Activated naive CD8-positive, alpha-beta T cell treated with anti-CD3 and anti-CD28 coated beads, Interleukin-2, amount 50 U/mL, for 16 hours (primary cell): ENCODE data around the gene DOCK1.

Experiments used
- DNase-seq: peaks from one replicate; pipeline ENCODE4 v3.0.0-alpha.2; 2020; ENCODE audit warnings: low read depth, low spot score

DOCK1 gene

DNA sequence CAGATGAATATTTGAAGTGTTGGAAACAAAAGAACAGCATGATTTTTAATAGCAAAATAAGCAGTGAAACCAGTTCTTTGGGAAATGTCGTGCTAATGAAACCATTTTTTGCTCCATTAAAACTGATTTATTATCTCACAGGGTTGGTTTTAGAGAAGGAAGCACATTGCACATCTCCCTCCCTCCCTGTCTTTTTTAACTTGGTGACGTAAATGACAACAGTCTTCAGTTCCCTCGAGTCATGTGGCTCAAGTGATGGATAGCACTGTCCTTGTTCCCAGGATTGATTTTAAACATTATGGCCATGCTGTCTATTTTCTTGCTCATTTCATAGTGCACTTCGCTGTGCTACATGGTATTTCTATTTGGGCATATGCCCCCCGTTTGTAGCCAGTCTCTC lies 105.9 kb downstream of the DOCK1 start:
- DNase-seq: no peak

DNA sequence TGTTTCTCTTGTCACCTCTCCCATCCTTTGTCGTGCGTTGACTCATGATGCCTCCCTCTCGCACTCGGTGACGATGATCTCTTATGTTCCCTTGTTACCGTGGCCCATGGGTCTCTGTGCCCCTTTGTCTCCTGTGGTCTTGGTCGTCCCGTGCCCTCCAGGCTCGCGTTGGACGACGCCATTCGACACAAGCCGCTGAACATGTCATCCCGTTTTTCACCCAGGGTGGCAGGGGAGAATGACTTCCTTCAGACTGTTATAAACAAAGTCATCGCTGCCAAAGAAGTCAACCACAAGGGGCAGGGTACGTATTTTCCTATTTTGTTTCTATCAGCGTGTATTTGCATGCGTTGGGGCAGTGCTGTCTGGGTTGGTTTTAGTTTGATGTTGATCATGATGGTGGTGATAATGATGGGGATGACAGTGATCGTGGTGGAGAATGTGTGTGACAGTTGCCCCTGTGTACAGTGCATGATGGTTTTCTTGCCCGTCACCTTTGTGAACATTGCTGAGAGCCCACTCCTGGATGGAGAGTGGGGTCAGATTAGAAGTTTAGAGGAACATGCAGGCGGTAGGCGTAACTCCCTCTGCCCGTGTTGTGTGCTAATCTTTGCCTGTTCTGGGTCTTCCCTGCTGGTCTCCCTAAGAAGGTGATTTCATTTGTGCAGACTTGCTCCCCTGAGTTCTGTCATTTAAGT lies 107.0 kb downstream of the DOCK1 start:
- DNase-seq: no peak

DNA sequence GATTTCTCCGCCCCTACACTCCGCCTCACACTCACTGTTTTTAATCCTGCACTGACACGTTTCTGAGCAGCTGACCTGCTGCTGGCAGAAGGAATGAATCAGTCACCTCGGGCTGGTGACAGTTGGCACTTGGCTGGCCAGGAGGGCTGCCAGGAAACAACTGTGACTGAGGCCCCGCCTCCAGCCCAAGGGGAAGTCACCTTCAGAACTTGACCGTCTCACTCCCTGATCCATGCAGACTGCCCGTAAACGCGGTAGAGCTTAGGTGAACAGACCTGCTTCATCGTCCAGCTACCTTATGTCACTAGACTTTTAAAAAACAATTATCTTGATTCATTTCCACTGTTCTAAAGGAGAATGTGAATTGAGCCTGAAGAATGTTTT lies 107.5 kb downstream of the DOCK1 start:
- DNase-seq: no peak

DNA sequence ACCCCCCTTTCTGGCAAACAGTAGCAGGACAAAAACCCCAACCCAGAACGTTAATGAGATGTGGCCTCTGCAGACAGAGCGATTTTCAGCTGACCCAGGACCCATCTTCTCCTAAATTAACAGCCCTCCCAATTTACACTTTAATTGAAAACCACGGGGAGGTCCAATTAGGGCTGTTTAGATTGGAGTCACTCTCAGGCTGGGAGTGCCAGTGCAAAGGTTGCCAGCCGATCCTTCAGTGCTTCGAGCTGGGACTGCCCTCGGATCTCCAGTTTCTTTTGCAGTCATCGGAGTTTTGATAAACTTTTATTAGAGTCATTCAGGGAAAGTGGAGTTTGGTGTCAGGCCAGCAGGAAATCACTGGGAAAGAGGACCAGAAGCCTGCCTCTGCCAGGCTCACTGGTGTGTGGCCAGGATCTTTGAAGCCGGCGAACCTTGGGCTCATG lies 108.0 kb downstream of the DOCK1 start:
- DNase-seq: no peak

DNA sequence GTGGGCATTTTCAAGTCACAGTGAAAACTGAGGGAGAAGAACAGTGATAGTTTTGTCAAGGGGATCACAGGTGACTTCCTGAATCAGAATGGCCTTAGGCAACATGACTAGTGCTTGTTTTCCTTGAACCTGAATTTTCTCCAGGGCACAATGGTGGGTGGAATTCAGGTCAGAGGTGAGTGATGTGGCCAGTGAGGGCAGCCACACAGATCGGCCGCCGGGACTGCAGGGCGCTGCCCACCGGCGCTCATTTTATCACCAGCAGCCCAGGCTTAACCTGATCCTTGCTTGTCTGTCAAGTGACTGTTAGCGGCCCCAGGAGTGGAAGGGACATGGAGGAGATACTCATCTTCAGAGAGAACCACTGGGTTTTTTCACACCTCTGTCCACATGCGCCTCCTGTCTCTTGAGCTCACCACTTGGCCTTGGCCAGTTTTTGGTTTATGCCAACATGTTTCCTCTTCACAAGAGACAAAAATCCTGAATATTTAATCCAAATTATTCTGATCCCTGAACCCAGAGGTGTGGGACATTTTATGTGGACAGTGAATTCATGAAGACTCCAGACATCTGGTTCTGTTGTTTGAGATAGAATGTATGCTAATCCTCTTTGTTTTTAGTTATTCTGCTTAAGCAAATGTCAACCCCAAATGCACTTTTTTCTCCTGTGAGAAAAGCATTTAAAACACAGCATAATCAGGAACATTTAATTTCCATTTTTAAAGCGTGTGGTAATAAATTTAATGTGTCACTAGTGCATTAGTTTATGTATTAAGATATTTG lies 108.7 kb downstream of the DOCK1 start:
- no peak for DNase-seq

DNA sequence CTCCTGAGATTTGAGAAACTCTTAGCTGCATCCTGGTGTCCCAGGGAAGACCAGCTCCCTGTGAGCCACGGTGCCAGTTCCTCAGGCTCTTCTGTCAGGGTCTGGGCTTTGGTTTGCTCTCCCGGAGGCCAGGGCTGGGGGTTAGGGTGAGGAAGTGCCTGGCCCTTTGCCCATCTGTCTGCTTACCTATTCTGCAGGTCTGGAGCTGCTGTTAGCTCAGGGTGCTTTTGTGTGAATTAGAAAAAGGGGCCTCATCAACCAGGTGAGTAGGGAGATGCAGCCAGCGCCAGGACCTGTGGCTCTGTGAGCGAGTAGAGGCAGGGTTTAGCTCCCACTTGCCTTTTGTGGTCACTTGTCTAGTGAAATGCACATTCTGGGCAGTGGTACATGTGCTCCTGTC lies 109.4 kb downstream of the DOCK1 start:
- no peak for DNase-seq

DNA sequence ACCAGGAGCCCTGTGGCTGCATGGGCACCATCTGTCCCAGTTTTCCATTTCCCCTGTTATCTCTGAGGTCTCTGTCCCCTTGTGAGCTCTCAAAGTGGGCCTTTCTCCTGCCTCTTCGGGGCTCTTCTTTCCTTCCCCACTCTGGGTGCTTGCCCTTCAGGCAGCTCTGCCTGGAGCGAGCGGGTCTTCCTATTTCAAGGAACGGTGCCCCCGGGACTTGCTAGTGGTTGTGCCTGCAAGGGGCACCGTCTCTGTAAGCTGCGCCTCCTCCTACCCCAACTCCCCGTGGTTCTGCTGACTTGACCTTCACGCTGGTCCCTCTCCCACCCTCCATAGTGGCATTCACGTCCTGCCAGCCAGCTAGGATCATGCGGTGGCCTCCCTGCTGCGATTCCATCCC lies 110.1 kb downstream of the DOCK1 start:
- no peak for DNase-seq

DNA sequence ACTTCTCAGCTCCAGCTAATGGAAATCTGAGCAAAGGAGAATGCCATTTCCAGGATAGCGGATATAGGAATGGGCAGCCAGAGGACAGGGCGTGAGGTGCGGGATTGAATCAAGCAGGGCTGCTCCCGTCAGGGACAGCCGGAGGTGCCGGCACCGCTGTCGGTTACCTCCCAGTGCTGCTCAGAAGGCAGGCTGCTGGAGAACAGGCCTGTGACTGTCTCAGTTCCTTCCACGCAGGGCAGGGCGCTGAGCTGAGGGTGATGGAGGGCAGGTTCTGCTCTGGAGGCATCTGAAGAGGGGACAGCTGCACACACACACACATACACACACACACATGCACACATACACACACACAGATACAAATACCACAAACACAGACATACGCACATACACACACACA lies 111.1 kb downstream of the DOCK1 start:
- DNase-seq: no peak

DNA sequence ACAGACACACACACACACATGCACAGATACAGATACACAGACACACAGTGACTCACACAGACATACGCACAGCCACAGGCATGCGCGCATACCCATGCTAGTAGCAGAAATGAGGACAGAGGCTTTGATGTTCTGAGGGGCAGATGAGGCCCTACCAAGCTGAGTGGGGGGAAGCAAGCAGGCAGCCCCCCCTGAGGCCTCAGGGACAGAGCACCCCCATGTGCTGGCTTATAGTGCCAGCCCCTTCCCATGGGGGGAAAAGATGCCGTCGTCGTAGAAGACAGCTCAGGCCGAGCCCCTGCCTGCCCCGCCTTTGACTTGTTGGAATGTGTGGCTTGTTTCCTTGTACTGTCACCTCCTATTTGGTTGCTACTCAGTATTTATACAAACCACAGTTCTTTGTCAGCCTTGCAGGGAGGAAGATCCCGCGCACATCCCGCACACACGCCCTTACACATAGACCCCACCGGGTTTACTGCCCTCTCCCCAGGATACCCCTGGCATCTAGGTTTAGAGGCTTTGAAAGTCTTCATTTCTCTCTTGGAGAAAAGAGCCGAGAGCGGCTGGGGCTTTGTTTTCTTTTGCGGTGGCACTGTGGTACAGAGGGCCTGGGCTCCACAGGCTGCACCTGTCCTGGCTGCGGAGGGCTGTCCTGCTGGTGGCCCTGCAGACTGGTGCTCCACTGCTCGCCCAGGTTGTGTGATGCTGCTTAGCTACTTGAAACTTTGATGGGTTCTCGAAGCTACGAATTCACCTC lies 112.5 kb downstream of the DOCK1 start:
- no peak for DNase-seq

DNA sequence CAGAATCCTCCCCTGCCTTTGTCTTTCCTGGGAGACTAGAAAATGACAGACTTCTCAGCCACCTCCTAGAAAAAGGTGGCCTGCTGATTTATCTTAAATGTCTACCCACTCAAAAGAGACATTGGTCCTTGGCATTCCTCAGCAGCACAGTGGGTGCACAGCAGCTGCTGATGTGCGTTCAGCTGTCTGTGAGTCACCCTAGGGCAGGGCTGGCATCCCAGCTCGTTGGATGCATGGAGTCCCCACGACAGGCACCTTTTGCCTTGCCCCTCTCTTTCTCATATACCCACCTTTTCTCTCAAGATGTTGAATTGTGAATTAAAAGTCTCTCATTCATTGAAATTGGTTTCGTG lies 113.0 kb downstream of the DOCK1 start:
- no peak for DNase-seq

DNA sequence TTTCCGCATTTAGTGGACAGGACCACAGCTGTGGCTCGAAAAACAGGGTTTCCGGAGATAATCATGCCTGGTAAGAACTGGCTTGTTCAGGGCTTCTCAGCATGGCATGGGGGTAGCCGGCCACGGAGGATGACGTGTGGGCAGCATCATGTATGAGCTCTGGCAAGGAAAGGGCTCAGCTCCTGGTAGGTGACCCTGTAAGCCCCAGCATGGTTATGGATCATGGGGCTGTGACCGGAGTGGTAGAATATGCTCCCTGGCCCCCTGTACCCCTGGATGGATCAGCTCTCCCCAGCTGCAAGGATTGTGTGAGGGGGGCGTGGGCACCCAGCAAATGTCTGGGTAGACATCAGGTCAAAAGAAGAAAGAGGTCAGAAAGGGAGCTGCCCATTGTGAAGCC lies 113.5 kb downstream of the DOCK1 start:
- DNase-seq: no peak

DNA sequence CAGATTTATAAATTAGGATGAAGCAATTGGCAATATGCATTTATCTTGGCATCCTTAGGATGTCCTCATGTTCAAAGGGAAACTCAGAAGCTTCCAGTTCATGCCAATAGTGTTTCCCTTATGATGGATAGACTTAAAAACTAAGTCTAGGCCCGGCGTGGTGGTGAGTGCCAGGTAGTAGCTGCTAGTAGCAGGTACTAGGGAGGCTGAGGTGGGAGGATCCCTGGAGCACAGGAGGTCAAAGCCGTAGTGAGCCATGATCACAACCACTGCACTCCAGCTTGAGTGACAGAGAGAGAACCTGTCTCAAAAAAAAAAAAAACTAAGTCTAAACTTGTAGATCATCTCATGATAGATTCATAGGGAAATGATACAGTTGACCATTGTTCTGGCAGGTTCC lies 115.0 kb downstream of the DOCK1 start:
- DNase-seq: no peak

DNA sequence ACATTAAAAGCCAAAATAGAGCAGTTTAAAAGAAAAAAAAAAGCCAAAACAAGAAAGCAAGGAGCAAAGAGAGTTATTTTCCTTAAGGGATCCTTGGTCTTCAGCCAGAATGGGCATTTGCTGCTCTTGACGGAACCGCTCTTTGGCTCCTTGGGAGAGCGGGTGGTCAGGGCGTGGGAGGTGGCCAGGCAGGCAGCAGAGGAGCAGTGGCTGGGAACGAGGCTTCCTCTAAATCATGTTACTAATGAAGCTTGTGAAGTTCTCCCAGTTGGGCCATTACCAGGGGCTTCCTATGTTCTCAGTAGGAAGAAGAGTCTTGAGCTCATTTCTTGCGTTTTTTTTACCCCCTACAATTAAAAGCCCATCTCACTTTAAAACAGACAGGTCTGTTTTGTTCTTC lies 116.6 kb downstream of the DOCK1 start:
- DNase-seq: no peak

DNA sequence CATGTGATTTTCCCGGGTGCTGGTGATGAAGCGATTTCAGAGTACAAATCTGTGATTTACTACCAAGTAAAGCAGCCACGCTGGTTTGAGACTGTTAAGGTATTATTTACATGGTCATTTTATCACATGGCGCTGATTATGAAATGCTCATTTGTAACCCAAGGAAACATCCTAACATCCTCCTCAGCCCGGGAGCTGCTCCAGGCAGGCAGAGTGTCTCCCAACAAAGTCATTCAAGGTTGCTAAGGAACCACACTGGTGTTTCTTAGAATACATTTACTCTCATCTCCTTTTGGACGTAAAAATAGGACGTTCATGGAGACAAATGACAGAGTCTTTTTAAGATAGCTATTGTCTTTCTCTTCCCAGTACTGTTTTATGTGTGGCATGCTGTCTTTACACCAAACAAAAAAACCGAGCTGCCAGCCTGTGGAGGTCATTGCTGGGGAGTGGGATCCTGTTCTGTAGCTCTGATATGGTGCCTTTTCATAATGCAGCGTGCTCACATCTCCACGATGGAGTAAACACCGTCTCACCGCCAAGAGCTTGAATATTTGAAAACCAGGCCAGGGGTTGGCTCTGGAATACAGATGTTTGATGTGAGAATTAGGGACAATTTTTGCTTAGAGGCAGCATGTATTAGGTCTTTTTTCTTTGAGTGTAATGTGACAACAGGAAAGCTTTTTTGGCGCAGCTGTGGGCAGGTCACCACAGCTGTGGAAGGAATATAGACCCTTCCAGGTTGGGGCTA lies 119.6 kb downstream of the DOCK1 start:
- no peak for DNase-seq

DNA sequence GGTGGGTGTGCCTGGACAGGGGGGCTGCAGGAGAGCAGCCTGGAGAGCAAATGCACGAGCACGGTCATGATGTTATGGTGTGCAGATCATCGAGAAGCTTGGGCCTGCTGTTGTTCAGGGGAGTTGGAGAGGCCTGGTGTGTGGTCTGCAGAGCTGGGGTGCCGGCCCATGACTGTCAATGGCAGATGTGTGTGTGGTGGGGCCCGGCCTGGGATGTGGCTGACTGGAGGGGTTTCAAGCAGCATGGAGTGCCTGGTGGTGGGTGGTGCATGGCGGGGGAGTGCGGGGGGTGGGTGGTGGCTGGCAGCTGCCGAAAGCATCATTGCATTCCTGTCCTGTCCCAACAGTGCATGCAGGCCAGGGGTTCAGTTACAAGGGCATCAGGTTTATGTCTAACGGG lies 122.6 kb downstream of the DOCK1 start:
- DNase-seq: no peak

DNA sequence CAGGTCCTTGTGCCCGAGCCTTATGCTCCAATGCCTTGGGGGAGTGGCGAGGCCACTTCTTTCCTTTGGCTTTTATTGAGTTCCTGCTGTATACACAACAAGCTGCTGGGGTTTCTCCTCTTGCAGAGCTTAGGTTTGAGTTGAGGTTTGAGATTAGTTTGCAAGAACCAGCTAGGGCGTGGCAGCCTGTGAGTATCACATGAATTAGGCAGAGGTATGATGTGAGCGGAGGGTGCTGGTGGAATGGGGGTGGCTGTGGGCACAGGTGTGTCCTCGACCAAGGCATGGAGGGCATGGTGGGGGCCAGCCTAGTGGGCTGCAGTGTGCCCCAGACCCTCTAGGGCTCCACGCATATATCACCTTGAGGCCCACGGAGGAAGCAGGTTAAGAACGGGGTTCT lies 123.3 kb downstream of the DOCK1 start:
- no peak for DNase-seq

DNA sequence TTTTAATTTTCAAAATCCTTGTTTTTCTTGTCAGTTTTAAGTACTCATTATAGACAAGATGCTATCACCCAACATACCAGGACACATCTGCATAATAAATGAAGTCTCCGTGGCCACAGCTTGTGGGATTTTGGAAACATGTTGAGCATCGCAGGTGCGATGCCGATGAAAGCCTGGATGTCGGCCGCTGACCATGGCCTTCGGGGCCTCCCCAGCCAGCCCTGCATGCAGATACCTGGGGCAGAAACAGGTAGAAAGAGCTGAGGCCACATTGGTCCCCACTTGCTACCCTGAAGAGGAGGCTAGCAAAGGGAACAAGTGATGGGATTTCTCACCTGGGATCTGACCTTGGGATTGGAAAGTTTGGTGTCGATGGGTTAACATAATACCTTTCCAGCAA lies 123.8 kb downstream of the DOCK1 start:
- no peak for DNase-seq

DNA sequence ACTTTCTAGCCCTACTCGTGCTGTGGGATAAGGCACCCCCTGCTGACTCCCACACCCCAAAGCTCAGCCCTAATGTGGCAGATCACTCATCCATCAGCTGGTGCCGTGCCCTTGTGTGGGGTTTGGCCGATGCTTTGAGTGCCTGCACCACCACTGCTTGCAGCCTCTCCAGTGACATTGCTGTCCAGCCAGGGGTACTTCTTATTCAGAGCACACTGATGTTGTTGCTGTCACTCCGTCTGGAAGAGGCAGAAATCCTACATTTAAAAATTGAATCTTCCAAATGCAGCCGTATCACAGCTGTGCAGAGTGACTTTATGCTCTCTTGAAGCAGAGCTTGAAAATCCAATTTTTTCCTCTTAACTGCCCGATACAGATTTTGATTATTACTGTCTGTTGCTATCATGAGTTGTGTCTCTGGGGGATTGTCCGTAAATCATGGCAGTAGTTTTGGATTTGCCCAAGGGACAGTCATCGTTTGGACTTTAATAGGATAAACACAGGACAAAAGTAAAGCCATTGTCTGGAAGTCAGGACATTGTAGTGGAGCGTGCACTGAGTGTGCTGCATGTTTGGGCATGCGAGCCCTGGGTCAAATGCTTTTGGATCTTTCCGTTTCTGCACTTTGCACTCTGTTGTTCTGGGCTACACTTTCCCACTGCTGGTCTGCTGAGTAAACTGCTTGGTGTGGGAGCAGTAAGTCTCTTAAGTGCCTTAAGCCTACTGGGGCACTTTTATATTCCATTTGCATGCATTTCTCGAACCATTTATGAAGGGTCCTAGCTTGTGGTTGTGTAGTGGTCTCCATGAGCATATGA lies 128.2 kb downstream of the DOCK1 start:
- DNase-seq: no peak

DNA sequence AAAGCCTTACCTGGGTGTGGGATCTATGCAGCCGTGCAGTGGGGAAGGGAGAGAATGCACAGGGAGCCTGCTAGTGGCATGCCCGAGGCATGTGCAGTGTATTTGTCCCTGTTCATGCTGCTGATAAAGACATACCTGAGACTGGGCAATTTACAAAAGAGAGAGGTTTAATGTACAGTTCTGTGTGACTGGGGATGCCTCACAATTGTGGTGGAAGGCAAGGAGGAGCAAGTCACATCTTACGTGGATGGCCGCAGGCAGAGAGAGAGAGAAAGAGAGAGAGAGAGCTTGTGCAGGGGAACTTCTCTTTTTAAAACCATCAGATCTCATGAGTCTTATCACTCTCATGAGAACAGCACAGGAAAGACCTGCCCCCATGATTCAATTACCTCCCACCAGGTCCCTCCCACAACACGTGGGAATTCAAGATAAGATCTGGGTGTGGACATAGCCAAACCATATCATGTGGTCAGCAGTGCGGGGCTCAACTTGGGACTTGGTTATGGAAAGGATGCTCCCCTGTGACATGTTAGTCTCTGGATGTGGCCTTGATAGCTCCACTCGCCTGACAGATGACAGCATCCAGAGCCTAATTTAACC lies 128.9 kb downstream of the DOCK1 start:
- DNase-seq: no peak

DNA sequence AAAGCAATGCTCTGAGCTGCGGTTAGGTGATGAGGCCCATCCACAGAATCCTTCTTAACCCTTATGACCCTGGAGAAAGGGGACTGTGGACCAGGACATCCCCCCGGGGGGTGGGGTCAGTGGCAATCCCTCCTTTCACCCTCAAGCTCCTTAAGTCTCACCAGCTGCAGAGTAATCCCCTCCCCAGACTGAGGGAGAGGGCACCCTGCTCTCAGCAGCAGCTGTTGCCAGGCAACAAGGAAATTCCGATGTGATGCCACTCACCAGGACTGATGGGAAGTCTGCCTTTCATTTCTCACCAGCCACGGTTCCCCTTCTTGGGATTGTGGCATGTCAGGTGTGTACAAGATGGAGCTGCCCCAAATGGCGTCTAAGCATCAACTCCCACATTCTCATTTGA lies 129.6 kb downstream of the DOCK1 start:
- DNase-seq: no peak

DNA sequence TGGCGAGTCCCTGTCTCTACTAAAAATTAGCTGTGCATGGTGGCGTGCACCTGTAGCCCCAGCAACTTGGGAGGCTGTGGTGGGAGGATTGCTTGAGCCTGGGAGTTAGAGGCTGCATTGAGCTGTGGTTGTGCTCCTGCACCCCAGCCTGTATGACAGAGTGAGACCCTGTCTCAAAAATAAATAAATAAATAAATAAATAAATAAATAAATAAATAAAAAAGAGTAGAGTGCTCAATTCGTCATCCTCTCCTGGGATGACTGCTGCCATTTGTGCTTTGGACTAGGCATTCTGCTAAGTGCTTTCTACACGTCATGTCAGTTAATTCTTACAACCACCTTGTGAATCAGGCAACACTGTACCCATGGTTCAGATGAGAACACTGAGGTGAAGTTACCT lies 130.6 kb downstream of the DOCK1 start:
- no peak for DNase-seq
